ENCODE results near the gene HOXA3.

The HOXA3 gene

DNA sequence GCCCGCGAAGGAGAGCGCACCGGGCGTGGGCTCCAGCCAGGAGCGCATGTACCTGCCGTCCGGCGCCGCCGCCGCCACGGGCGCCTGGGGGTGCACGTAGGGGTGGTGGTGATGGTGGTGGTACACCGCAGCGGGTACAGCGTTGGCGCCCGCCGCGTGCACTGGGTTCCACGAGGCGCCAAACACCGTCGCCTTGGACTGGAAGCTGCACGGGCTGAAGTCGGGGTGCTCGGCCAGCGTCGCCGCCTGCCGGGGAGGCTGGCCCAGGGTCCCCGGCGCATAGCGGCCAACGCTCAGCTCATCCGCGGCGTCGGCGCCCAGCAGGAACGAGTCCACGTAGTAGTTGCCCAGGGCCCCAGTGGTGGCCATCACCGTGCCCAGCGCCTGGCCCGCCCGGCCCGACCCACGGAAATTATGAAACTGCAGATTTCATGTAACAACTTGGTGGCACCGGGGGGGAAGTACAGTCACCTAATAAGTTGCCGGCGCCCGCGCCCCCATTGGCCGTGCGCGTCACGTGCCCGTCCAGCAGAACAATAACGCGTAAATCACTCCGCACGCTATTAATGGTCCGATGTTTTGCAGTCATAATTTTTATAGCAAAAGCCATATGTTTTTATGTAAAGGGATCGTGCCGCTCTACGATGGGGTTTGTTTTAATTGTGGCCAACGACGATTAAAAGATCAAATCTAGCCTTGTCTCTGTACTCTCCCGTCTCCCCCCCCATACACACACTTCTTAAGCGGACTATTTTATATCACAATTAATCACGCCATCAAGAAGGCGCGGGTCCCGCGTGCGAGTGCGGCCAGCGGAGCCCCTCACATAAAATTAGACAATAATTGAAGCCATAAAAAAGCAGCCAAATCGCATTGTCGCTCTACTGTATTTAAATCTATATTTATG, 13.0 kb upstream of the HOXA3 start, which contains the start of gene HOXA9:
HOXA9 (minus strand) TSS at position 449 of the 907 bp plus-strand sequence; CDS start at position 369, 80 bp downstream.
- no peak for DNase-seq

DNA sequence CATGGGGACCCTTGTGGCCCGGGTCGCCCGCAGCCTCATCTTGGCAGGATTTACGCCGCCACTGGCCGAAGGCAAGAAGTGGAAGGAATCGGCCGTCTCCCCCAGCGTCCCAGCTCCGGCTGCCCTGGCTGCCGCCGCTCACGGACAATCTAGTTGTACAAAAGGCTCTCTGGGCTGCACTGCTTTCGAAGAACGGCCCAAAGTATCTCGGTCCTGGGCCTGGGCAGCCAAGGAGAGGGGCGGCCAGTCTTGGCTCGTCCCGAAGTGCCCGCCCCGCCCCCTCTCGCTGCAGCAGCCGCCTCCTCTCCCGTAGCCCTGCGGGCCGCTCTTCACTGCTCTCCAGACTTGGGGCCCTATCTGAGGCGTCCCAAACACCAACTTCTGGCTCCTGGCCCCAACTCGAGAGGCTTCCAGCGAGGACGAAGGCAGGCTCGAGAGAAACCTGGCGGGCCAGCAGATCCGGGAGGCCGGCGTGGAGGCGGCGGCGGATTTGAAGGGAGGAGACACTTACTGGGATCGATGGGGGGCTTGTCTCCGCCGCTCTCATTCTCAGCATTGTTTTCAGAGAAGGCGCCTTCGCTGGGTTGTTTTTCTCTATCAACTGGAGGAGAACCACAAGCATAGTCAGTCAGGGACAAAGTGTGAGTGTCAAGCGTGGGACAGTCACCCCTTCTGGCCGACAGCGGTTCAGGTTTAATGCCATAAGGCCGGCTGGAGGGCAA, 12.1 kb upstream of the HOXA3 start:
- DNase-seq = no peak

GRCh38 chr7:27164045-27164366, 11.6 kb upstream of the HOXA3 start:
- DNase-seq = no peak

- no peak for DNase-seq
Measured at GRCh38 chr7:27163288-27164044, 11.1 kb upstream of the HOXA3 start.

DNA sequence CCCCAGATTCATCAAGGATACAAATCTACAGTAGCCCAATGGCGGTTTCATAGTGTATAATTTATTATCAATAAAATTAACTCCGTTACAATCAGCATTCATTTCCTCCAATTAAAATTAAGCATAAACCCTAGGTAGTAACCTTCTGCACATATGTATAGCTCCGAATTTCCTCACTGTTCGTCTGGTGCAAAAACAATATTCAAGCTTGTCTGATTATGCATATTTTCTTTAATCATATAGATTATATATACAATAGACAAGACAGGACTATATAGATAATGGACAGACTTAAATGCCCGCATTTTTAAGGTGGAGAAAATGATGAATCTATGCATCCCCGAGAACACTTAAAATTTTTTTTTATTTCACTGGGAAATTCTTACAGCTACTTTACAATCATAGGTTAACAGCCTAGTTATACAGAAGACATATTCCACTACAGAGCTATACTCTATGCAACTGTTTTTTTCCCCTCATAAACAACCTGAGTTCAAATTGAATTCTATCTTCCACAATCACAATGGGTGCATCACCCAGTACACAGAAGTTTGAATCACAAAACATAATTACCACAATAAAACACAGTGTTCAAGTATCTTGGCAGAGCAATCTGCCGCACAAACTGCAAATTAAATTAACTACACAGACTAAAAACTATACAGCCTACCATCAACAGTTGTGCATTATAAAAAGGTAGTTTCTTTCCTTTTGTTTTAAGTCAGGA, 10.3 kb upstream of the HOXA3 start:
- no peak for DNase-seq

GRCh38 chr7:27161721-27162560, 9.6 kb upstream of the HOXA3 start:
- no peak for DNase-seq

GRCh38 chr7:27161214-27161720, 8.9 kb upstream of the HOXA3 start:
- no peak for DNase-seq

DNA sequence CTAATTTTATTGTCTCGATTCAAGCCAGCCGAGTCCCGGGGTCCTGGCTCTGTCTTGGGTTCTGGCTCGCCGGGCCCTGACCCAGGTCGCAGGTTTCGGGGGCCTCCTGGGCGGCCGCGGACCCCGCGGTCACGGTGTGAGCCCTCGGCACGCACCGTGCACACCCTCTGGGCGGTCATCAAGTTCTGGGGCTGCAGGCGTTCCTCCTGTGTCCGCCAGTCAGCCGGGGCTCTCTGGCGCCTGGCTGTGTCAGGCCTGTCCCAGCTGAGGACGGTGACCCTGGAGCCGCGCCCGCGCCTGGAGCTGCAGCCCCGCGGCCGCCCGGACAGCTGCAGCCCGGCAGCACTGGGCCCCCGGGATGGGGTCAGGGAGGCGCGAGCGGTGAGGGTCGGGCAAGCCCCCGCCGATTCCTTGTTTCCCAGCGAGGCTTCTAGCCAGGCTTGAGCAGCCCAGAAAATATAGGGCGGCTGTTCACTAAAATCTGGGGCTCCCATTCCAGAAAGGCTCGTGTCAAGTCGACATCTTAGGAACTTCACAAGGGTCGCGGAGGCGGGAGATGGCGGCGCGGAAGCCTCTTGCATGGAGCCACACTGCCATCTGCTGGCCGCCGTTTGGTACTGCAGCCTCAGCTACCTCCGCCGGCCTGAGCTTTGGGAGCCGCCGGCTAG, 8.3 kb upstream of the HOXA3 start:
- peak; percentile 51 for DNase-seq

DNA sequence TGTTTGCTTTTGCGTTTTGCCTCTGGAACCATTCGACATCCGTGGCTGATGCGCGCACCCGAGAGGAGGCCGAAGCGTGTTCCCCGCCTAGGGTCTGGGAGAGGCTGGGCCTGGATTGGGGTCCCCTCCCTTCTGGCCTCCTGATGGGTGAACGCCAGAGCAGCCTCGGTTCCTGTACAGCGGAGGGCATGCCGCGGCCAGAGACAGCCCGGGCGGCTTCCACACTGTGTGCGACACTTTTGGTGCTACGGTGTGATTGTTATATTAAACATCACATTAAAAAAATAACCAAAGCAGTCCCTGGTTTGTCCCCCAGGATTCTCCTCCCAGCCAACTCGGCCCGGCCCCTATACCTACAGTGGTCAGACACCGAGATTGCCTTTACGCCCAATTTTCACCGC, 7.8 kb upstream of the HOXA3 start:
- DNase-seq = no peak

GRCh38 chr7:27159266-27160144, 7.1 kb upstream of the HOXA3 start:
- no peak for DNase-seq

GRCh38 chr7:27158436-27159265, 6.3 kb upstream of the HOXA3 start:
- no peak for DNase-seq

DNA sequence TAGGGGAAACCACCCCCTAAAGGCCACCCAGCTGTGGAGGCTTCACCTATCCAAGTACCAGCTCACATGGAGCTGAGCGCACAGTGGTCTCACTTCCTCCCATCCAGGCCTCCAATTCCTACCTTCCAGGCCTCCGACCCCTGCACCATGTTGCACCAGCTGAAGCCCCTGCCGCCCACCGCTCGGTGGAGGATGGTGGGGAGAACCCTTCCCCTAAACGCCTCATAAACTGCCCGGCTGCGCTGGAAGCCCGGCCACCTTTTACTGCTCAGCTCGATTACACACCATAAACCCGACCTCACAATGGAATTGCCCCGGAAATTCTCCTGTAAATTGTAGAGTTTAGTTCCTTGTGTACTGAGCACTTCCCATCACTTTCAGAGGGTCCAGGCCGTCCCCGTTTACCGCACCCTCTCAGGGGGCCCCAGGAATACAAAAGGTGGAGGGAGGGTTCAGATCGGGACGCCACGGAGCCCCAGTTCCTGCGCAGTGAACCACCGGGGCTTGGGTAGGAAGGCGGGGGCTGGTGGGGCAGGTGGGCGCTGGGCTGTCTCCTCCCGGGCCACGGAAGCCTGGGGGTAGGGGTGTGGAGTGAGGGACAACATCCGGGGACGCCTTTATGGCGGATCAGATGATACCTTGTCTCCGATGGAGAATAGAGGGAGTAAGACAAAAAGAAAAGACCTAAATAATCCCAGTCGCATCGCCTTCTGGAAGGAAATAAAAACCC, 5.5 kb upstream of the HOXA3 start:
- DNase-seq = no peak

DNA sequence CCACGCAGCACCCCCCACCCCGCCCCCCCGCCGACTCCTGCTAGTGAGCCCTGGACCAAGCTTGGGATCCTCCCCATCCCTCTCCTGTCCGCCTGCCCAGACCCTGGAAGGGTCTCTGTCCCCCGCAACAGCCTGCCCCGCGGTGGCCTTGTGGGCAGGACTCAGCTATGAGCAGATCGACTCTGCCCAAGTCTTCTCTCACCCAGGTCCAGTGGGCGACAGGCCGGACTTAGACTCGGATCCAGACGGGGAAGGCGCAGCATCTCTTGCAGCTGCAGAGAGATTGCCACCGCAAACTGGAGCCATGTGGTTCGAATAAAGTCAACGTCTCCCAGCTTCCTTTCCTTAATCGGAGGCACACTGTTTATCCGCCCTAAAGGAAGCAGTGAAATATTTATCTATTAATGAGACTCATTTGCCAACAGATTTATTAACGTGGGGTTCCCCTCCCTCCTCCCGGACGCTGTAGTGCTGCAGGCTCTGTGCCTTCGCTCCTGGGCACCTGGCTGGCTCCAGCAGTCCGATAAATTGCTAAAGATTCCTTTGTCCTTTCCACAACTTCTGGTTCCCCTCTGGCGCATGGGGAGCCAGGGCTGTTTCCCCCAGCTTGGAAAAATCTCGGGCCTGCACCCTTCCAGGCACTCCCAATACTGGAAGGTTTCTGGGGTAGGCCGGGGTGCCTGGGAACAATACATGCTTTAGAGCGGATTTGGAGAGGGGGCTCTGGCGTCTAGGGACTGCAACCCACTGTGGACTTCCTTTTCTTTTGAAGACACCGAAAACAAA, 4.7 kb upstream of the HOXA3 start:
- no peak for DNase-seq

DNA sequence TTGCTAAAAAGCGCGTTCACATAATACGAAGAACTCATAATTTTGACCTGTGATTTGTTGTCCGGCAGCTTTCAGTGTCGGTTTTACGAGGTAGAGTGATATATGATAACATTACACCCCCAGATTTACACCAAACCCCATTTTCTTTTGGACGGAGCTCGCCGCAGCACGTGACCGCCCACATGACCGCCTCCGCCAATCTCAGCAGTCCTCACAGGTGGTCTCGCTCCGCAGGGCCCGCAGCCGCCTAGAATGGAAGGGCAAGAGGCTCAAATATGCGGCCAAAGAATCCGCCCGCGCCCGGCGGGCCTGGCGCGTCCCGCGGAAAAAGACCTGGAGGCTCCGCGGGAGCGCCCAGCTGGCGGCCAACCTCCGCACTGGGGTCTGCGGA, 4.1 kb upstream of the HOXA3 start, which contains the start of gene HOXA7:
HOXA7 (minus strand) TSS at position 168 of the 391 bp plus-strand sequence; CDS start at position 38, 130 bp downstream.
- DNase-seq = no peak

DNA sequence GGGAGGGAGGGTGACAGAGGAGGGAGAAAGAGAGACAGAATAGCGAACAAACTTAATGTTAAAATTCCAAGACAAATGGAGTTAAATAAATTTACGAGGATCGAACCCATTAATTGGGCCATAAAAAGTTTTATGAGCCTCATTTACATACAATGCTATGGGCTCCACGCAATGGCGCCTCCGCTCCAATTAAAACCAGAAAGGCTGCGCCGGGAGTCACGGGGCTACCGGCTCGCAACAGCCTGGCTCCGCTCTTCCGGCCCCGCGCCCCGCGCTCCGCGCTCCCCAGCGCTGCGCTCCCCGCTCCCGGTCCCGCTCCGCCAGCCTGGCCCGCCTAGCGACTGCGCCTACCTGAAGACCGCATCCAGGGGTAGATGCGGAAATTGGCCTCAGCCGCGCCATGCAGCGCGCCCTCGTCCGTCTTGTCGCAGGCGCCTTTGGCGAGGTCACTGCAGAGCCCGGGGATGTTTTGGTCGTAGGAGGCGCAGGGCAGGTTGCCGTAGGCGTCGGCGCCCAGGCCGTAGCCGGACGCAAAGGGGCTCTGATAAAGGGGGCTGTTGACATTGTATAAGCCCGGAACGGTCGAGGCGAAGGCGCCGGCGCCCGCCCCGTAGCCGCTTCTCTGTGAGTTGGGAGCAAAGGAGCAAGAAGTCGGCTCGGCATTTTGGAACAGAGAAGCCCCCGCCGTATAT, 3.6 kb upstream of the HOXA3 start:
- no peak for DNase-seq

Data from DMS153 (cell line).